ENCODE data around the gene DNAJB11. TPM values are rescaled to one million over a fixed set of nuclear protein-coding genes. Genes with fewer than 3 reads are reported as not detected.
"Not testable (repeated sequence)": the region's sequence is repeated elsewhere in the genome, so short reads cannot be mapped to it uniquely, and the experiment has no call there.

DNAJB11 gene
- total RNA-seq = 68.2 and 73.0 TPM in 2 replicates

DNA sequence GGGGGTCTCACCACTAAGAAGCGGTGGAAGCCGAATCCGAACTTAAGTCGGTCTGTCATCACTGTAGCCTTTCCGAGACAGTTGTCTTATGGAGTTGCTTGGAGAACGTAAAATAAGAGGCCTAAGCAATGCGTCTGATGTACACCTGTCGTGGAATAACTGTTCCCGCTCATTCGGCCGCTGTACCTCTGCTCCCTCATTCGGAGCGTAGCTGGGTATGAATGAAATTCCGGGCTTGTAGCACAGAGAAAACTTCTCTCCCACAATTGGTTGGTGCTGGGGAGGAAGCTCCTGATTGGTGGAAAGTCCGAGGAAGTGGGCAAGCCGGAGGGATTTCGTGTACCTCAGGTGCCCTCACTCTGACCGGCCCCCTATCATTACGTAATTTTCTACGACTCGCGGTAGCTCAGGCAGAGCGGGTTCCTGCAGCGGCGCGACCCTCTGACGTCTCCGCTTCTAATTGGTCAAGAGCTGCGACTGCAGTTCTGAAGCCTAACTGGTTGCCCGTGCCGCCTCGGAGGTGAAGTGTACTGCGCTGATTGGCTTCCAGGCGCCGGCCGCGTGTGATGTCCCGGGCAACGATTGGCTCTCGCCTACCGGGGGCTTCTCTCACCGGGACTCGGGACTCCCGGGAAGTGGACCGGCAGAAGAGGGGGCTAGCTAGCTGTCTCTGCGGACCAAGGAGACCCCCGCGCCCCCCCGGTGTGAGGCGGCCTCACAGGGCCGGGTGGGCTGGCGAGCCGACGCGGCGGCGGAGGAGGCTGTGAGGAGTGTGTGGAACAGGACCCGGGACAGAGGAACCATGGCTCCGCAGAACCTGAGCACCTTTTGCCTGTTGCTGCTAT is at the start of gene DNAJB11:
Gene DNAJB11 (plus strand): TSS at position 625 of the 845 bp plus-strand sequence. CDS start 178 bp downstream, at position 803.
- intact Hi-C loops (cut with micrococcal nuclease) = loop anchor here (1.0 to 2.0 kb wide), 6 partner anchors 213 to 984 kb away; partner anchors contain the start of genes EIF4A2, RFC4, RPL39L and SENP2

DNA sequence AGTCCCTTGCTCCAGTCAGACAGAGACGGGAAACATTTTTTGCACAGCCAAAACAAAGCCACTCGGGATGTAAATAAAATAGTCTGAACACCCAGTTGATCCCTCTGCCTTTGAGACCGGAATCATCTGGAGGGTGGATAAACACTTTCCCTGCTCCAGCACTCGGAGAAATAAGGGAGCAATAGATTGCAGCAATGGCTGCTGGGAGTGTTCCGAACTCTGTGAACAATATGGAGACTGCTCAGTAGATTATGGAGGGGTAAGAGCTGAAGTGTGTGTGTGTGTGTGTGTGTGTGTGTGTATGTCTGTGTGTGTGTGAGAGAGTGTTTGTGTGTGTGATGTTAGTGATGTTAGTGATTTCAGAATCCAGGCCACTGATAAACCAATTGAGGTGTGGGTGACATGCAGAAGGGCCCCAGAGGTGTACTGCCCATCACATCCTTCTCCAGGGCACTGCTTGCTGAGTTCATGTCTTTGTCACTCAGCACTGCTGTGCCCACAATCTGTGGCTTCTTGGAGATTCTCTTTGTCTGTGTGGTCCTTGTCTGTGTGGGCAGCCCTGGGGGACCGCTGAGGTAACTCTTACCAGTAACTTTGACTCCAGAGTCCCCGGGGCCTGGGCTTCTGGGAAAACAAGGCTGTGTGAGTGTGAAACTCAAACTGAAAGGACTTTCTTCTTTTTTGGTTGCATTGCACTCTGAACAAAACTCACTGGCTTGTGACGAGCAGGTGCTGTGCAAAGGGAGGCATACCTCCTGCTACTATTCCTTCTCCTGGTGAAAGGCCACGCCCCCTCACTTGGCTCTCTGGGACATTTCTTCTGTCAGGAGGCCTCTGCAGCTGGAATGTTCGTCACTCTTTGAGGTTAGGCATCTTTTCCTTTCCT is 49.3 kb upstream of the DNAJB11 start:
- intact Hi-C loops (cut with micrococcal nuclease) = no loop called here

DNA sequence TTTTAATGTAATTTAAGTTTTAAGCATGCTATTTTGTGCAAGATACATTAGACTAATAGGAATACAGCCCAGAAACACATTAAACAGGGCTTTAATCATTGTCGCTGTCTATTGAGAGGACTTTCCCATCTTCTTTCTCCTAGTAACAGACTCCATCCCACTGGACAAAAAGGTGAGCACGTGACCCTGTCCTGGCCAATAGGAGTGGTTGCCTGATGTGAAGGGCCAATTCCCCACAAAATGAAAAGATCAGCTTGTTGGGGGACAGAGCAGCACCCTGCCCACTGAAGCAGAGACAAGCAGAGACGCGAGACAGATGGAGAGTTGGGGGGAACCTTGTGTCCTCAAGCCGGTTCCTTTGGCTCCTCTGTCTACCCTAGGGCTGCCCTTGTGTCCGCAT is 47.5 kb upstream of the DNAJB11 start:
- intact Hi-C loops (cut with micrococcal nuclease) = no loop called here

DNA sequence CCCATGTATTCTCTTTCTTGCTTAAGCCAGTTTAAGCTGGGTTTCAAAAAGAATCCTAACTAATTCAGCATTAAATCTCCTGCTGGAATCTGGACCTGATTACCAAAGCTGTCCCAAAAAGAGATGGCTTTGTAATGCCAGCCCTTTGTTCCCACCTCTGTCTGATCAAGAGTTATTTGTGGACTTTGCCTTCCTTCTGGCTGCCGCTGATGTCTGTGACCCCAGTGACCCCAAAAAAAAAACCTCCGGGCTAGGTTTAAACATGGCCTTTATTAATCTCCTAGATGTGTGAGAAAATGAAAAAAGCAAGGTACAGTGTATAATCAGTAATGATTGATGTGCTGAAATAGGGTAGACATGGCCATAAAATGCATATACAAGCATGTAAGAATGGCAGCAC is 47.1 kb upstream of the DNAJB11 start:
- intact Hi-C loops (cut with micrococcal nuclease) = no loop called here

DNA sequence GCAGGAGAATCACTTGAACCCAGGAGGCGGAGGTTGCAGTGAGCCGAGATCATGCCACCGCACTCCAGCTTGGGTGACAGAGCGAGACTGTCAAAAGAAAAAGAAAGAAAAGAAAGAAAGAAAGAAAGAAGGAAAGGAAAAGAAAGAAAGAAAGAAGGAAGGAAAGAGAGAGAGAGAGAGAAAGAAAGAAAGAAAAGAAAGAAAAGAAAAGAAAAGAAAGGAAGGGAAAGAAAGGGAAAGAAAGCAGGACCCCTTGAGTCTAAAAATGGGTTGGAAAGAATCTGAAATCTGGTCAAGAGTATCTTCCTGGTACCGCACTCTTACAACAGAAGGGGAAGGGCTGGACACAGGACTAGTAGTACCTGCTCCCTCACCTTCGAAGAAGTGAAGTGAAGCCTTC is 45.9 kb upstream of the DNAJB11 start:
- intact Hi-C loops (cut with micrococcal nuclease) = no loop called here

DNA sequence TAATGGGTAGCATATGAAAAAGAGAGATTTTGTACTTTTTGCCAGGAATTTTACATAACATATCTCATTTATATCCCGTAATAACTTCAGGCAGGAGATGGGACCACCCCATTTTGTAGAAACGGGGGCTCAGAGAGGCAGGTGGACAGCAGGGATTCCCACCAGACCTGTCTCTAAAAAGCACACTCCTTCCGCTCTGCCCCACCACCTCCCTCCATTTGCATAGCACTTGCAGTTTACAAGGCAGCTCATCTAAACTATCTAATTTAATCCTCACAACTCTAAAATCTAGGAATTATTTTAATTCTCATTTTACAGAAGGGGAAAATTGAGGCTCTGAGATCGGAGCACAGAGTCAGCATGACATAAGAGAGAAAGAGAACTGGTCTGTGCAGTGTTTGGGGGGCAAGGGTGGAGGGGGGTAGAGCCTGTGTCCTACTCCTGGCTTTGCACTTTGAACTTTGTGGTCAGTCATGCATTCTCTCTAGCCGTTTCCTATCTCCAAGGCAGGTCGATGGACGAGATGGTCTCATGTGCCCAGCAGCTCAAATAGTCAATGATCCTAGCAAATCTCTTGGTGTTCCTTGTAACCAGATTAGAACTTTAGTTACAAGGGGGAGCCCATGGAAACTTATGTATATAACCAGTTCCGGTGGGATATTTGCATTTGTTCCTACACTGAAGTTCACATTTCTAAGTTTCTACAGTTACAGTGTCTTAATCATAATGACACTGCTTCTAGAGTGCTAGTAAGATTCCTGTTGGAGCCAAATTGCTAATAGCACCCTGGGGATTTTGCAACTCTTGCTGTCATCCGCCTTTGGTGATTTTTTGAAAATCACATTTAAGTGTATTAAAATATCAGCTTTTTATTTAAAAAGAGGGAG is 44.9 kb upstream of the DNAJB11 start:
- intact Hi-C loops (cut with micrococcal nuclease) = no loop called here

DNA sequence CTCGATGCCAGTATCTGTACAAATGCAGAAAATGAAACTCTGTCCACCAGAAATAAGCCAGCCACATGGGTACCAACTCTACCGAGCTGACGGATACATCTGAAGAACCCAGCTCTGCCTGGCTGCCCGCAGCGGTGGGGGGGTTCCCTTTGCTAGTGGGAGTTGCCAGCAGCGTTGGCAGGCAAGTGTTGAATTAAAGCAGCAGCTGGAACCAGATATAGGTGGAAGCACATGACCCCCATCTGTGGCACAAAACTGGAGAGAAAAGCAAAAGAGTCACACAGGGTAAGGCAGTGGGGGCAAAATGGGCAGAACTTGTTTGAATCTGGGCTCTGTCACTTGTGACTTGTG is 44.3 kb upstream of the DNAJB11 start:
- intact Hi-C loops (cut with micrococcal nuclease) = no loop called here

DNA sequence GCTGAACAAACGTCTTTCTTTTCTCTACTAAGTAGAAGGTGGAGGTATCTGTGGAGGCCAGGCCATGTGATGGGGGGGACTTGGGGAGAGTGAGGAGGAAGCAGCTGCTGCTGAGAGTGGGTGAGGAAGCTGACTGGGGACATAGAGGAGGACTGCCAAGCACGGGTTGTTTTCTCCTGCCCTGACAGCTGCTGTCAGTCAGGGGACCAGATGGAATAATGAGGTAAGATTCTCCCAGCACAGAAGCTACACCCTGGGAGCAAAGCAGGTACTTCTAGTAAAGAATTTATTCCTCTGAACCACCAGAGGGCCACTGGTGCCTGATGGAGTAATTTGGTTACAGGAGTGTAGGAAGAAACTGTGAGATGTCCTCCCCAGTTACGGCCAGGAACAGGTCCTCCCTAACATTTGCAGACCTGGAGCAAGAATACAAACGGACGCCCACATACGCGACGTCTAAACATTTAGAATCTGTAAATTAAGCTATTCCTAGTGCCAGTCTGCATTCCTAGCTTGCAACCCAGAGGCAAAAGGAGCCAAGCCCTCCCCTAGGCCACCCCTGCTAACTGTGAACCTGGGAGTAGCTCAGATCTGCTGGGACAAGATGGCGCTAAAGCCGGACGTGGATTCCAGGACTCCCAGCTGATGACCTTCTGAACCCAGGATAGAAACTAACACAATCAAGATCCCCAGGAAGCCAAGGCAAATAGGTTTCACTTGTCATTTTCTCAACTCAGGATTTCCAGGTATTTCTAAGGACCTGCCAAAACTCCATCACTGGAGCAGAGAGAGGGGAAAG is 41.1 kb upstream of the DNAJB11 start:
- intact Hi-C loops (cut with micrococcal nuclease) = no loop called here

DNA sequence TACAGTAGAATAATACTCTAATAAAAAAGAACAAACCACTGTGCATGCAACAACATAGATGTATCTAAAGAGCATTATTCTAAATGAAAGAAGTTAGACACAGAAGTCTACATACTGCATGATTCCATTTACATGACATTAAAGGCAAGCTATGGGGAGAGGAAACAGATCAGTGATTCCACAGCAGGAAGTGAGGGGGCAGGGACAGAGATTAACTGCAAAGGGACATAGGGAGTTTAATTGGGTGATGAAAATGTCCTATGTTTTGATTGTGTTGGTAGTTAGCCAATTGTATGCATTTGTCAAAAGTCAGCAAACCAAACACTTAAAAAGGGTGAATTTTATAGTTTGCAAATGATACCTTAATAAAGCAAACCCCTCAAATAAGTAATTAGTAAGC is 40.1 kb upstream of the DNAJB11 start:
- intact Hi-C loops (cut with micrococcal nuclease) = no loop called here

DNA sequence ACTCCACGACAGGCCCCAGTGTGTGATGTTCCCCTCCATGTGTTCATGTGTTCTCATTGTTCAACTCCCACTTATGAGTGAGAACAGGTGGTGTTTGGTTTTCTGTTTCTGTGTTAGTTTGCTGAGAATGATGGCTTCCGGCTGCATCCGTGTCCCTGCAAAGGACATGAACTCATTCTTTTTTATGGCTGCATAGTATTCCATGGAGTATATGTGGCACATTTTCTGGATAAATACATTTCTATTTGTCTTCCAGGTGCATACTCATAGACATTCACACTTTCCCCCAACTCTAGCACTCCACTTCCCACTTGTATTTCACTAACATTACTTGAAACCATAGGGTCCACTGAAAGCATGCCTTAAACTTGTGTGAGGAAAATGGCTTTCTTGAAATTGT is 38.8 kb upstream of the DNAJB11 start:
- intact Hi-C loops (cut with micrococcal nuclease) = not testable (repeated sequence)

DNA sequence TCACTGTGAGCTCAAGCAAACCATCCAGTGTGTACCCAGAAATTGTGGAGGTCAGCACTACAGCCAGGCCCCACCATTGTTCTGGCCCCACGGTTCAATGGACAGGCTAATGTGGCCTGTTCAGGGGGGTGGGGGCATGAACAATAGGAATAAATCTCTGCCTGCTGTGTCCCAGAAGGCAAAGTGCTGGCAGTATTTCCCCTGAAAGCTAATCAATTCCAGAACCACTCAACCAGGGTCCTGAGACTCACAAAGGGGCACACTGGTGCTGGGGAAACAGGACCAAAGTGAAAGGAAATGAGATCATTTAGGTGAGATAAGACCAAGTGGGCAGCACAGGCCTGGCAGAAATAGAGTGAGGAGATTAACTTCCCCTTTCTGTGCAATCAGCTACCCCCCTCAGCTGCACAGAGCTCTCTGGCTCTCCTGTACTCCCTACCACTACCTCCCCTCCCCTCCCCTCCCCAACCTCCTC is 37.9 kb upstream of the DNAJB11 start:
- intact Hi-C loops (cut with micrococcal nuclease) = no loop called here

DNA sequence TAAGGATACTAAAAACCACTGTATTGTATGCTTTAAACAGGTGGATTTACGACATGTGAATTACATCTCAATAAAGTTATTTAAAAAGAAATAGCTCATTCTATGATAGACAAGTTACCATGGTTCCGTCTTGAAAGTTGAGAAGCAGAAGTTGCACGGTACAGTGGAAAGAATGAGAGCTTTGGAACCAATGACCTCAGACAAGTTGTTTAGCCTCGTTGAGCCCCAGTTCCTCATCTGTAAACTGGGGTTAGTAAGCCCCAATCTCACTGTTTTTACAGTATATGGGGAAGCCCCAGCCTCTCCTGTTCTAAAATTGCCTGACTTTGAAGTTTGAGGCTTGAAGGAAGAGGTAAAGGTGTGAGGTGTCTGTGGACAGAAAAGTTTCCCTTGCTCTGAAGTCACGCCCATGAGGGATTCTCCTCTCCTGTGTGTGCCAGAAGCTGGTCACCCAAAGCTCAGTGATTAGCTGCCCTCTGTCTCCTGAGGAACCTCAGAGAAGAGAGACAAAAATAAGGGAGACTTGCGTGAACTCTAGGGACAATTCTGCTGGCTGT is 36.3 kb upstream of the DNAJB11 start:
- intact Hi-C loops (cut with micrococcal nuclease) = no loop called here

DNA sequence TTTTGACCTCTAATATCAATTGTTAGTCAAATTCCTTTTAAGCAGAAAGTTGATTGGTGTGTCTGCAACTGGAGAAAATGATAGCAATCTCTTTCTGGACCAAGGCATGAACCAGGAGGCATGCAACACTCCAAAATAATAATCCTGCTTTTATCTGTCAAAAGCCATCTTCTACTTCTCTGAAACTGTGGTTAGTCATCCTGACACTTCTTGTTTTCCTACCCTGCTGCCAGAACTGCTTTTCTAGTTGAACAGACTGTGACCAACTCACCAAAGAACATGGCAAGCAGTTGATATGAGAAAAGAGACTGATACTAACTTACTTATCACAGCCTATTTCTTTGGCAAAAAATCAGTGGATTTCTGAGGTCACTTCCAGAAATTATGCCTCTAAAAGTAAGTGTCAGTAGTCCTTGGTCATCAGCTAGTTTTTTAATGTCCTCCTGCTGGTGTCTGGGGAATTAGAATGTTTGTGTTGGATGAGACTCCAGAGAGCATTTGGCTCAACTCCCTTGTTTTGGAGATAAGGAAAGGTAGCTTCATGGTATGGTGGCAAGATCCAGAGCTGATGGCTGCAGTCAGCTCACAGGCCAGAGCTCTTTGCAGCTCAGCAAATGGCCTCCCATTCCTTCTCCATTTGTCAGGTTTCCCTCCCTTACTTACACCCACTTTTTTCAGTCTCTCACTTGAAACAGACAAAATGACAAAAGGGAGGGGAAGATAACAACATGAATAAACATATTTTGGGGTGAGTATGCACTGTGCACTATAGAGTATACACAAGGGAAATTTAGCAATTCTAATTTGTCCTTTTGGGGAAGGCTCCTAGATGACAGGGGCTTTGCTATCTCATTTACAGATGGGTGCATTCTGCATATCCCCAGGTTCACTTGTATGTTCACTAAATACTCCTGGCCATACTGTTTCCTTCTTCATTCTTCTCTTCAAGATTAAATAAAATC is 33.4 kb upstream of the DNAJB11 start:
- intact Hi-C loops (cut with micrococcal nuclease) = no loop called here

DNA sequence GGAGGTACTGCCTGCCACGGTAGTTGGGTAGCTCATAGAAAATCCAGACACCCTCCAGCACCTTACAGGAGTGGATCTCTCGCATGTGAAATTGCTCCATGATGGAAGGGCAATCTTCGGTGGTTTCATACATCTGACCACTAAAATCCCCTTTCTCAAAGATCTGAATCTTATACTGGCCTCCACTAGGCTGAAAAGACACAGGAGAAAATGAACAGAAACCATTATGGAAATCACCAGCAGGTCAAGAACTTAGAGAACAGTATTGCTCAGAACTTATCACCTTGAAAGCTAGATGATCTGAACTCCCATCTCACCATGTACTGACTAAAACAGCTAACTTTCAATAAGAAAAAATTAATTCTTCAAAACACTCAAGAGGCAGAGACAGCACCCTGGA is 31.7 kb upstream of the DNAJB11 start:
- intact Hi-C loops (cut with micrococcal nuclease) = no loop called here

DNA sequence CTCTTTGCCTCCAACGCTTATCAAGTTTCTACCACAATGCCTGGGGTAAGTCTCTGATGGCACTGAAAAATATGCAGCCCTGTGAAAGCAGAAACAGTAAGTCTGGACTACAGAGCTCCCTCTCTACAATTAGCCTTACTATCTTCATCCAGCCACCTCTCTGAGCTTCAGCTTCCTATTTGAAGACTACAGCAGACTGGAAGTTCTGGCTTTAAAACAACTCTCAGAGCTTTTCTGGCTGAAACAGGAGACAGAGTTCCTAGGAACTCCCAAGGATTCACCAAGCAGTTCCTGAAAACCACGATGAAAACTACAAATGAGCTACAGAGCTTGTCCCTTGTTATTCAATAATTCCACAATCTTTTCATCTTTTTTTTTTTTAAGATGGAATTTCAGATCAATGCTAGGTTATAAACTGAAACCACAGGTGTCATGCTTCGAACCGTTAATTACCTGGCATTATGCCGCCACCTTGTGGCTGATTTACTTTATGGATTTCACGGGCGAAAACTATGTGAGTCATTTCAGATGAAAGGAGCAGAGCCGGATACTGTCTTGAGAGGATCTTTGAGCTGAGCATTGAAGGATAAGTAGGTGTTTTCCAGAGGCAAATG is 30.2 kb upstream of the DNAJB11 start:
- intact Hi-C loops (cut with micrococcal nuclease) = loop anchor here (1.0 kb wide), 4 partner anchors 281 to 597 kb away; no protein-coding TSS in a partner anchor

DNA sequence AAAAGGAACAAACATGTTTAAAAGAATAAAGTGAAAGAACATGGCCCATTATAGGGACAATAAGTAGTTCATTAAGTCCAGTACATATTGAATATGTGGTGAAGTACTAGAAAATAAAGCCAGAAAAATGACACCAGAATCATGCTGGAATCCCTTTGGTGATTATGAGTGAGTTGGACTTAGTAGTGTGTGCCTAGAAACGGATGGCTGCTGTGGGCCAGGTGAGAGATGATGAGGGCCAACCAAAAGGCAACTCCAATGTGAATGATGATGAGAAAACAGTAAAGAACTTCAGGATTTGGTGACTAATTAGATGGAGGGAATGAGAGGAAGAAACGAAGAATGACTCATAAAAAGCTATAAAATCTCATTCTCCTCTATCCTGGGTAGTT is 29.7 kb upstream of the DNAJB11 start:
- intact Hi-C loops (cut with micrococcal nuclease) = loop anchor here (1.0 kb wide), 4 partner anchors 282 to 598 kb away; no protein-coding TSS in a partner anchor

DNA sequence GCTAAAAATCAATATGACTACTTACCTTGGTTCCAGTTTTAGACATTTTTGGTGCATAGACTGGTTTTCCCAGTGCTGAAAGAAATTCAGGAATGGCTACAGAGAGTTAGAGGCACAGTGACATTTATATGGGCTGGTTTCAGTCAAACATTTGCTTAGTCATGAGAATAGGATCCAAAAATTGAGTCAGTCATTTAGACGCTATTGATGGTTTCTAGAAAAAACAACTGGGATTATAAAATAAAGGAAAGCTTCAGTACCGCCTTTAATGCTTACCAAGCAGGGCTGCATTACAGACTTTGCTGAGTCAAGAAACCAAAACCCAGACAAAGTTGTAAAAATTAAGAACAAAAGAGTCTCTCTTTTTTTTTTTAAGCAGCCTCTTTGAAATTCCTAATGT is 26.2 kb upstream of the DNAJB11 start, which contains the start of gene CRYGS:
Gene CRYGS (minus strand): TSS at position 100 of the 400 bp plus-strand sequence. CDS start 54 bp downstream, at position 46.
- intact Hi-C loops (cut with micrococcal nuclease) = no loop called here

DNA sequence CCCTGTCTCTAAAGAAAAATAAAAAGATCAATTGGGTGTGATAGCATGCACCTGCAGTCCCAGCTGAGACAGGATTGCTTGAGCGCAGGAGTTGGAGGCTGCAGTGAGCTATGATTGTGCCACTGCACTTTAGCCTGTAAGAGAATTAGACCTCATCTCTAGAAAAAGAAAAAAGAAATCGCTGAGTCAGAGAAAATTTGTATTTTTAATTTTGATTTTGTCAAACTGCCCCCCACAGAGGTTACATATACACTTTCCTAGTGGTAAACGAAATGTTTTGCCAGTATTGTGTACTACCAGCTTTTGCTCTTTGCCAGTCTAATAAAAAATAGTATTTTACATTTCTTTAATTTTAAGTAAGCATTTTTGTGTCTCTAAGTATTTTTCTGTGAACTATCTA is 21.0 kb upstream of the DNAJB11 start:
- intact Hi-C loops (cut with micrococcal nuclease) = no loop called here
